ENCODE measurements around the gene TBC1D10B.
A peak's percentile ranks its signal among the peaks of the same experiment; 100 is the strongest.

Gene TBC1D10B

GRCh38 chr16:30407102-30407803, 37.0 kb upstream of the TBC1D10B start, which contains the start of gene ZNF771:
TSS of gene ZNF771 (plus strand) at chr16:30407606. CDS start at chr16:30408054, 448 bp downstream.
- H3K27ac ChIP-seq = peak within 1 kb of the TSS; percentile 41
- no peak for TF ChIP-seq CTCF (IDR thresholded peaks at IDR 0.05)
- no peaks in the 10 kb centered on the region for H3K9me3 ChIP-seq
- peaks cover 7% of the 10 kb centered on the region for H3K27me3 ChIP-seq
- H3K4me3 ChIP-seq (ENCODE audit: low read depth in 1 of 2, low read length in 1 of 2) = peak within 1 kb of the TSS; percentile 65 to 84
- H3K36me3 ChIP-seq = no peaks in the 10 kb centered on the region
- peaks cover 19 to 38% of the 10 kb centered on the region in 2 experiments for H3K4me1 ChIP-seq (ENCODE audit: control insufficient read depth in 1 of 2, insufficient read depth in 1 of 2, low read depth in 1 of 2, low read length in 1 of 2)

- no peak for TF ChIP-seq CTCF (IDR thresholded peaks at IDR 0.05)
- peak overlapping the region; percentile 41 for H3K27ac ChIP-seq
- H3K27me3 ChIP-seq = peaks cover 7% of the 10 kb centered on the region
- no peaks in the 10 kb centered on the region for H3K36me3 ChIP-seq
- peak overlapping the region; percentile 65 to 84 for H3K4me3 ChIP-seq (ENCODE audit: low read depth in 1 of 2, low read length in 1 of 2)
- no peaks in the 10 kb centered on the region for H3K9me3 ChIP-seq
- H3K4me1 ChIP-seq (ENCODE audit: control insufficient read depth in 1 of 2, insufficient read depth in 1 of 2, low read depth in 1 of 2, low read length in 1 of 2) = peaks cover 19 to 38% of the 10 kb centered on the region in 2 experiments
Observed at GRCh38 chr16:30406795-30407101, 36.5 kb upstream of the TBC1D10B start.

GRCh38 chr16:30401768-30402425, 31.6 kb upstream of the TBC1D10B start:
- Histone ChIP-seq H3K4me3 (ENCODE audit: low read depth in 1 of 2, low read length in 1 of 2) (no peak overlapping the region), H3K27ac (no peak overlapping the region), H3K27me3 (peaks cover 24% of the 10 kb centered on the region), H3K4me1 (ENCODE audit: control insufficient read depth in 1 of 2, insufficient read depth in 1 of 2, low read depth in 1 of 2, low read length in 1 of 2) (peaks cover 25 to 52% of the 10 kb centered on the region in 2 experiments), H3K36me3 (no peaks in the 10 kb centered on the region), H3K9me3 (no peaks in the 10 kb centered on the region)
- TF ChIP-seq CTCF (IDR thresholded peaks at IDR 0.05) = no peak

- peaks cover 35 to 69% of the 10 kb centered on the region in 2 experiments for H3K4me1 ChIP-seq (ENCODE audit: control insufficient read depth in 1 of 2, insufficient read depth in 1 of 2, low read depth in 1 of 2, low read length in 1 of 2)
- no peaks in the 10 kb centered on the region for H3K9me3 ChIP-seq
- TF ChIP-seq CTCF (IDR thresholded peaks at IDR 0.05) = no peak
- H3K4me3 ChIP-seq (ENCODE audit: low read depth in 1 of 2, low read length in 1 of 2) = peak overlapping the region; percentile 57 to 71
- H3K27ac ChIP-seq = no peak overlapping the region
- peaks cover 31% of the 10 kb centered on the region for H3K27me3 ChIP-seq
- H3K36me3 ChIP-seq = no peaks in the 10 kb centered on the region
Observed at GRCh38 chr16:30399435-30400186, 29.3 kb upstream of the TBC1D10B start.

GRCh38 chr16:30398661-30399434, 28.6 kb upstream of the TBC1D10B start:
- Histone ChIP-seq H3K27me3 (peaks cover 36% of the 10 kb centered on the region), H3K4me1 (ENCODE audit: control insufficient read depth in 1 of 2, insufficient read depth in 1 of 2, low read depth in 1 of 2, low read length in 1 of 2) (peaks cover 35 to 69% of the 10 kb centered on the region in 2 experiments), H3K36me3 (no peaks in the 10 kb centered on the region), H3K9me3 (no peaks in the 10 kb centered on the region), H3K27ac (no peak overlapping the region), H3K4me3 (ENCODE audit: low read depth in 1 of 2, low read length in 1 of 2) (no peak overlapping the region)
- no peak for TF ChIP-seq CTCF (IDR thresholded peaks at IDR 0.05)

All from neutrophil (primary cell).